ENCODE data around the gene MYBPH.

MYBPH gene

GRCh38 chr1:203178821-203179666, 3.4 kb upstream of the MYBPH start:
- no peak for DNase-seq (ENCODE audit: low read depth)

DNA sequence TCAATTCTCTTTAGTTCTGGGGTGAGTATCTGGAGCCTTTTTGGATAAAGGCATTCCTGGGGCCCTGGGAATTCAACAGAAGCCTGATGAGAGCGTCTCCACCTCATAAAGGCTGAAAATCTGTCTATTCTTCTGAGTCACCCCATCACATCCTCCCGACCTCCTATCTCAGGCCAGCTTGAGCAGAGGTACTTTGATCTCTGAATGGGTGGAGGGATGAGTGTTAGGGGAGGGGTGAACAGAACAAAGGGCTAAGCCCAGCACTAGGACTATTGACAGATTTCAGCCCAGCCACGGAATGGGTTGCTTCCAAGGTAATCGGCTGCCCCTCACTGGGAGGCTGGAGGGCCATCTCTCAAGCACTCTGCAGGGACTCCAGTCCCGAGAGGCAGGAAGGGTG, 2.5 kb upstream of the MYBPH start:
- DNase-seq (ENCODE audit: low read depth): no peak

GRCh38 chr1:203177470-203178039, 1.9 kb upstream of the MYBPH start:
- no peak for DNase-seq (ENCODE audit: low read depth)

DNA sequence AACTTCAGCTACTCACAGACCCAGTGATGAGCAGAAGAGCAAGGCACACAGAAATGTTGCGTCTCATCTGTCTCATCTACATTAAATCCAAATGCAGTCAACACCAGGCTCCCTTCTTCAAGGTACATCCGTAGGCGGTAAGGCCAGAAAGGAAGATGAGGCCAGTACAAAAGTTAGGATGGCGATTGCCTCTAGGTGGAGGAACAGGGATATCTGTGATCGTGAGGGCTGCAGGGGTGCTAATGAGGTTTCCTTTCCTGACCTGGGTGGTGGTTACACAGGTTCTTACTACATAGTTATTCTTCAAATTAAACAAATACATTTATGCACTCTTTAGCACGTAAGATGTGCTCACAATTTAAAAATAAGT, 1.4 kb upstream of the MYBPH start:
- DNase-seq (ENCODE audit: low read depth): no peak

DNA sequence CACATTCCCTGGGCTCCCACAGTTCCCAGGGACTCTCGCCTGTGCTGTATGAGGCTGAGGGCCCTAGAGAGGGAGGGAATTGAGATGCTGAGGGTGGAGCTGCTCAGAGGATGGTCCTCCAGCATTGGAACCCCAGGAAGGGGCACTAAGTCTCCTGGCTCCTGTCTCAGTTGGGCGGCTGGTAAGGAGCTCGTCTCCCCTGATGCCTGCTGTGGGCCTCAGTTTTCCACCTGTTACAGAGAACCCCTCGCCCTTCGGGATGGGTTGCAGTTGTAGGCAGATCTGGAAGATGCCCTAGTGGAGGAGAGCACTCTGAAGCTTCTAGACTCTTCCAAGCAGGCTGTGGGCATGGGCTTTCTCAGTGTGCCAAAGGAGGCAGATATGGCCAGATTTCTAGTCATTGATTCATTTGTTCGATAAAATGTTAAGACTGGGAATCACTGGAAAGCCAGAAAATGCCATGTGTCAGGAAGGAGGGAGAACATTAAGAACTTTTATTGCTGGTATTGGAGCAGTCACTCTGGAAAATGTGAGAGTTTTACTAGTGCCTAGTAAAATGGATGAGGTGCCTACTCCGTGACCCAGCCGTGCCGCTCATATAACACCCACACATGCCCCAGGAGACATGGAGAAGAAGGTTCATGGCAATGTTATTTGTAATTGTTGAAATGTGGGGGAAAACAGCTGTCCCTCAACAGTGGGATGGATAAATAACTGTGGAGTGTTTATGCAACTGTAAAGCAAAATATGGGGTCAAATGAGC, 828 bp upstream of the MYBPH start:
- no peak for DNase-seq (ENCODE audit: low read depth)

DNA sequence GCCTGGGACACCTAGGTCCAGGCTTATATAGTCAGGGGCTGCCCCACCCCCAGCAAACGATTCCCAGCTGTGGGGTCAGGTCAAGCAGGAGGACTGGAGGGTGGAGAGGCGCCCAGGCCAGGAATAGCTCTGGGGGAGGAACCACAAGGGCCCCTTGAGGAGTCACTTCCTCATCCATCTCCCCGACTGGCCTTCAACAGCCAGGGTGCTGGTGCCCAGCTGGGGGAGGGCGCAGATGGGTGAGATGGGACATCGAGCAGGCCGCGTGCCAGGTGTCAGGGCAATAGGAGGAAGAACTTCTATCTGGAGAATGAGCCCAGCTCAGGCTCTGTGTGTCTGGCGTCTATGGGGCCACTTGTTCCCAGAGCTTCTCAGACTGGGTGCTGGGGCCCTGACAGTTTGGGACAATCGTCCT, 208 bp upstream of the MYBPH start:
- no peak for DNase-seq (ENCODE audit: low read depth)

DNA sequence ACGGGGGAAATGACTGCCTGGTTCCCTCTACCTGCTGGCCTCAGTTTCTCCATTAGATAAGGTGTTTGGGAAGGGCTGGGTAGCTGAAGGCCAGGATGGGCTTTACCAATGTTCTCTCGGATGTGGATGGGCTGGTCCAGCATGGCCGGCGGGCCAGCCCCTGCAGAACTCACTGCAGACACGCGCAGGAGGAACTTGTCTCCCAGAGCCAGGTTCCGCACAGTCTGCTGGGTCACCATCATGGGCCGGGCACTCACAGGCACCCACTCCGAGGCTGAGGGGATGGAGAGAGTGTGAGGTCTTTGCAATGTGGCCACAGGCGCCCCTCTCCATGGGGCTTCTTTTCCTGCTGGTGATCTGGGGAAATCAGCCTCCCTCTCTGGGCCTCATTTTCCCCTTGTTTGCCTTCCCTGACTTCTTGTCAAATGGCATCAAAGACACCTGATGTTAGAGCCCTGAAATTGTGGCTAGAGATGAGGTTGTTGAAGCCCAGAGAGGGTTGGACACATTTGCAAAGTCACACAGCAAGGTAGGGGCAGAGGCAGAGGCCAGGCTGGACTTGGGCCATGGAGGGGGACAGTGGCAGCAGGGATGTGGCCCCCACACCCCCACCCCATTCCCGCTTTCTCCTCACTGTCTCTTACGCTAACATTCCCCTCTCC, 1.2 kb downstream of the MYBPH start:
- DNase-seq (ENCODE audit: low read depth): no peak

GRCh38 chr1:203173566-203173965, 2.1 kb downstream of the MYBPH start:
- DNase-seq (ENCODE audit: low read depth): no peak

- no peak for DNase-seq (ENCODE audit: low read depth)
Observed at GRCh38 chr1:203173011-203173555, 2.5 kb downstream of the MYBPH start.

- DNase-seq (ENCODE audit: low read depth): peak; percentile 42
Observed at GRCh38 chr1:203172184-203173010, 3.2 kb downstream of the MYBPH start.

GRCh38 chr1:203171341-203172183, 4.1 kb downstream of the MYBPH start:
- no peak for DNase-seq (ENCODE audit: low read depth)

DNA sequence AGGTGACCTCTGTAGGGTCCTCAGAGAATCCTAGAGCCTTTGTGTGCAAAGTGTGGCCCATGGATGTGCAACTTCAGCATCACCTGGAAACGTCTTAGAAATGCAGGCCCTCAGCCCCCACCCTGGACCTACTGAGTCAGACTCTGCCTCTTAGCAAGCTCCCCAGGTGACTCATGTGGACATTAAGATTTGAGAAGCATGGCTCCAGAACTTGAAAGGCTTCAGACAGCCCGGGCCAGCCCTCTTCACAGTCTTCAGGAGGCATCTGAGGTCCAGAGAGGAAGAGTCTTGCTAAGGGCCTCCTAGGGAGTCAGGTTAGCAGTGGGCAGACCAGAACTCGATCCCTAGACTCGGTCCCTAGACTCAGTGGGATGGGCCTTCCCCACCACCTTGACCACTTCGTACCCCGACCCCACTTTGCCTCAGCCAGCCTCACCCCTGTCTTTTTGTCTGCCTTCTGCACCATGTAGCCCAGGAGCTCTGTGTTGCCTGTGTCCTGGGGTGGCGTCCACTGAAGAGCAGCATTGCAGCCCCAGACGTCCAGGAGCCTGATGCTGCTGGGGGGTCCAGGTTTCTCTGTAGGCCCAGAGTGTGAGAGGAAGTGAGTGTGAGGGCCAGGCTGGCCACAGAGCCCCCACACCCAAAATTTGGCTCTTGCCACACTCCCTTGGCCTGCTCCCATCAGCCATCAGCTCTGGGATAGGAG, 4.8 kb downstream of the MYBPH start:
- DNase-seq (ENCODE audit: low read depth): no peak

DNA sequence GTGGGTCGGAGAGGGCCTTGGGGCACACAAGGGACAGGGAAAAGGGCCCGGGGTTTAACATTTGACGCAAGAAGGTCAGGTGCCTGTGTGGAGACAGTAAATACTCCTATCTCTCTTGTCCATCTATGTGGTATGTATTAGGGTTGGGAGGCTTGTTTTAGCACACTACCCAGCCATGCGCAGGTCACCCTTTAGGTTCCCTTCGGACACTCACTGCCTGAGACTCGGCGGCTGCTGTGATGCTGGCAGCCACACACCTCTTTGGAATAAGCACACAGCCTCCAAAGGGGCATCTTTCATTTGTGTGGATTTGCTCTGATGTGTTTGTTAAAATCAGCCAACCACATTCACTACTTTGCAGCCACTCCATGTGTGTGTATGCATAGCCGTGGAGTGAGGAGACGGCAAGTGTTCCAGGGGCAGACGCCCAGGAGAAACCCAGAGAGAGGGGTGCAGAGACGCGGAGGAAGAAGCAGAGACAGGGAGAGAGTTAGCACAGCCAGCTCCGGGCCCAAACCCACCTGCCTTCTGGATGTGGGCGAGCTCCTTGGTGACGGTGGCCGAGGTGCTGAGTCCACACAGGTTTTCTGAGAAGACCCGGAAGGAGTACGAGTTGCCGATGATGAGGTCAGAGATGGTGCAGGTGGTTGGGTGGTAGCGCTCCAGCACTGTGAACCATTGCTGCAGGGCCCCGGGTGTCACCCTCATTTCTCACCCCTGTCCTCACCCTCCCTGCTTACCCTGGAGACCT, 5.7 kb downstream of the MYBPH start:
- no peak for DNase-seq (ENCODE audit: low read depth)

DNA sequence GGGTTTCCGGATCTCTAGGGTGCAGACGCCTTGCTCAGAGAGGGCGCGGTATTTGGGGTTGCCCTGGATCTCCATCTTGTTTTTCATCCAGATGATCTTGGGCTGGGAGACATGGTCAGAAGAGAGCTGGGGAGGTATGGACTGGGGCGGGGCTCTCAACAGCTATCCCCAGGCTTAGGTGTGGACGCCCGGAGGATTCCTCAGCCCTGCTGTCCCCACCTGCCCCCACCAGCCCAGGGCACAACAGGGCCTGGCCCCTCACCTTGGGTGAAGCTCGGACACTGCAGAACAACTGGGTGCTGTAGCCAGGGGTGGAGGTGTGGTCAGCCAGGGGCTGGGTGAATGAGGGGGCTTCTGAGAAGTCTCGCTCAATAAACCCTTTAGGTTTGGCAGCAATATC, 6.6 kb downstream of the MYBPH start:
- DNase-seq (ENCODE audit: low read depth): no peak

DNA sequence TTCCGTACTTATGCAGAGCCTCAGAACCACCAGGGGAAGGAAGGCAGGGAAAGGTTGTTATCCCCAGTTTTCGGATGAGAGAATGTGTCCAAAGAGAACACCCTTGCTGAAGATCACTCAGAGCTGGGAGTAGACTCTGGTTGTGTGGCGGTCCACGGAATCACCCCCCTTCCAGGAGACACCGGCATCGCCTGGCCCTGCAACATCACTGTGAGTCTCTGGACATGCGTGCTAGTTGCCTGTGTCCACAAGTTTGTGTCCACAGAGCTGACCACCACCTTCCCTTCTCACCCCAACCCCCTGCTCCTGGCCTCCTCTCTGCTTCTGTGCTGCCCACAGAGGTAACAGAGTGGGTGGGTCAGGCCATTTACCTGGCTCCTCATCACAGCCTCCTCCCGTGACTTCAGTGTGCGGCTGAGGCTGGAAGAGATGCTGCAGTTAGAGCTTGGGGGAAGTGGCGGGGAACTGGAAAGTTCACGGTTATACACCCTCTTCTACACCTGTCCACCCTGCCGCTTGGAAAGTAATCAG, 7.3 kb downstream of the MYBPH start:
- DNase-seq (ENCODE audit: low read depth): no peak

DNA sequence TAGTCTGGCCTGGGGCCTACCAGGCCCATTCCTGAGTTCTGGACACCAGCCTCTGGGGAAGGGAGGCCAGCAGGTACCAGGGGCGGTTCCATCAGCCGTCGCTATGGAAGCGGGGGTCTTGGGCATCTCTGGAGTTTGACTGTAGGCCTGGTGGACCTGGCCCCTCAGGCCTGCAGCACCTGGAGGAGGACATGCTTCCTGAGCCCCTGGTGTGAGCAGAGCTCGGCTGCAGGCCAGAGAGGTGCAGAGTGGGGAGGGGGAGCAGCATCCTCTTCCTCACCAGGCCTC, 7.8 kb downstream of the MYBPH start:
- no peak for DNase-seq (ENCODE audit: low read depth)

GRCh38 chr1:203167026-203167912, 8.4 kb downstream of the MYBPH start:
- no peak for DNase-seq (ENCODE audit: low read depth)

Data from activated T-cell treated with anti-CD3 and anti-CD28 coated beads for 48 hours (primary cell).